ENCODE measurements around the gene U2AF2. TPM values are rescaled to one million over a fixed set of nuclear protein-coding genes. Genes with fewer than 3 reads are reported as not detected.
A peak's percentile ranks its signal among the peaks of the same experiment; 100 is the strongest.

U2AF2 gene
- total and polyA plus RNA-seq, 12 donors, result 58.9 to 243 (median 117) TPM

- WGBS, 4 donors, result 86 to 89% (median 87%) methylated on average over 9 to 20 of the region's 20 CpGs
- Histone ChIP-seq H3K36me3 (replicated peaks in 1 of 2) (peaks cover 0 to 90% of the 10 kb centered on the region in 2 donors), H3K27me3 (no peaks in the 10 kb centered on the region), H3K27ac (no peak overlapping the region), H3K4me1 (replicated peaks in 1 of 2) (peaks cover 0 to 18% of the 10 kb centered on the region in 2 donors), H3K9me3 (replicated peaks in 1 of 3) (no peaks in the 10 kb centered on the region), H3K4me3 (no peak overlapping the region)
- no peak for TF ChIP-seq POLR2A (IDR thresholded peaks at IDR 0.05)
- TF ChIP-seq, protein P1, sequence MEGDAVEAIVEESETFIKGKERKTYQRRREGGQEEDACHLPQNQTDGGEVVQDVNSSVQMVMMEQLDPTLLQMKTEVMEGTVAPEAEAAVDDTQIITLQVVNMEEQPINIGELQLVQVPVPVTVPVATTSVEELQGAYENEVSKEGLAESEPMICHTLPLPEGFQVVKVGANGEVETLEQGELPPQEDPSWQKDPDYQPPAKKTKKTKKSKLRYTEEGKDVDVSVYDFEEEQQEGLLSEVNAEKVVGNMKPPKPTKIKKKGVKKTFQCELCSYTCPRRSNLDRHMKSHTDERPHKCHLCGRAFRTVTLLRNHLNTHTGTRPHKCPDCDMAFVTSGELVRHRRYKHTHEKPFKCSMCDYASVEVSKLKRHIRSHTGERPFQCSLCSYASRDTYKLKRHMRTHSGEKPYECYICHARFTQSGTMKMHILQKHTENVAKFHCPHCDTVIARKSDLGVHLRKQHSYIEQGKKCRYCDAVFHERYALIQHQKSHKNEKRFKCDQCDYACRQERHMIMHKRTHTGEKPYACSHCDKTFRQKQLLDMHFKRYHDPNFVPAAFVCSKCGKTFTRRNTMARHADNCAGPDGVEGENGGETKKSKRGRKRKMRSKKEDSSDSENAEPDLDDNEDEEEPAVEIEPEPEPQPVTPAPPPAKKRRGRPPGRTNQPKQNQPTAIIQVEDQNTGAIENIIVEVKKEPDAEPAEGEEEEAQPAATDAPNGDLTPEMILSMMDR (IDR thresholded peaks at IDR 0.05), result no peak
- intact Hi-C loops (cut with DNase I), result no loop called here
- no peak for DNase-seq
Measured at GRCh38 chr19:55663846-55664536, 9.2 kb downstream of the U2AF2 start.

DNA sequence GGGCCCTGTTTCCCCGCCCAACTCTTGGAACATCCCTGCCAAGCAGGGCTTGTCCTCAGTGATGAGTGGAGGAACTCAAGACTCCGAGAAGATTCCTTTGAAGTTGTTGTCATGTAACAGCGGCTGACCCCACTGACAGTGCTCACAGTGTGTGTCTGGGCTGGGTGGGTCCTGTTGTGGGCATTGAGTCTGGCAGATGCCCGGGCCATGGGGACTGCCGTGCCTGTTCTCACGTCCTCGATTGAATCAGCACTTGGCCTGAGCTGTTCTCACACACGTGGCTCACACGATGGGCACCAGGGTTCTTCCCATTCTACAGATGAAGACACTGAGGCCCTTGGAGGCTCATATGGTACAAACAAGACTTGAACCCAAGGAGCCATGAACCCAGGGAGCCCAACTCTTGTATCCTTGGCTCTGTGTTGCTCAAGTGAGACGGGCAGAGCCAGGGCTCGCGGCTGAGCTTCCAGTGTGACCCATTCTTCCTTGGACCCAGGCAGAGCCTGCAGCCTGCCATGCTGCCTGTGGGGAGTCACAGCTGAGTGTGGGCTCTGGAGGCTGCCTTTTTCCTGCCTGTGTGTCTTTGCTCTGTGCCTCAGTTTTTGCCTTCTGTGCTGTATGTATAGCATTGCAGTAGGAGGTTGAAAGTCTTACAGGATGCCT lies 11.6 kb downstream of the U2AF2 start:
- intact Hi-C loops (cut with DNase I), result no loop called here
- Histone ChIP-seq H3K36me3 (replicated peaks in 1 of 2) (peaks cover 0 to 87% of the 10 kb centered on the region in 2 donors), H3K27me3 (no peaks in the 10 kb centered on the region), H3K27ac (no peak overlapping the region), H3K9me3 (replicated peaks in 1 of 3) (no peaks in the 10 kb centered on the region), H3K4me1 (replicated peaks in 1 of 2) (peaks cover 0 to 10% of the 10 kb centered on the region in 2 donors), H3K4me3 (no peak overlapping the region)
- WGBS, 4 donors, result 80 to 86% (median 84%) methylated on average over 9 to 12 of the region's 12 CpGs
- DNase-seq, result no peak
- no peak for TF ChIP-seq POLR2A (IDR thresholded peaks at IDR 0.05)
- TF ChIP-seq, protein P1 (IDR thresholded peaks at IDR 0.05), result no peak

DNA sequence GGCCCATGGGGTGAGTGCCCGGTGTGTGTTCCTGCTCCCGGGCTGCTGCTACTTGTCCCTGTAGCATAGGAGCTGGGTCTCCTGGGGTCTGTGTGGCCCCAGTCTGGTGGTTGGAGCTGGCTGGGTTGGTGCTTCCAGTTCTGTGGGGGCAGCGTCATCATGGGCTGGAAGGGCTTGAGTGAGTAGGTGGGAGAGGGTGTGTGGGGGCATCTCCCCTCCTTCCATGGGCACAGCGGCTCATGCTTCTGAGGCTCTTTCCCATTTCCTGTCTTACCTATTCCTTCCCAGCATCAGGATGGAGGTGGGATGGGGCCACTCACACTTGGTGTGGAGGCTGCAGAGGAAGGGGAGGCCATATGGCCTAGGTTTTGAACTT lies 12.2 kb downstream of the U2AF2 start:
- DNase-seq, result no peak
- Histone ChIP-seq H3K9me3 (replicated peaks in 1 of 3) (no peaks in the 10 kb centered on the region), H3K36me3 (replicated peaks in 1 of 2) (peaks cover 0 to 82% of the 10 kb centered on the region in 2 donors), H3K4me3 (no peak overlapping the region), H3K4me1 (replicated peaks in 1 of 2) (peaks cover 0 to 16% of the 10 kb centered on the region in 2 donors), H3K27ac (no peak overlapping the region), H3K27me3 (no peaks in the 10 kb centered on the region)
- intact Hi-C loops (cut with DNase I), result no loop called here
- TF ChIP-seq, protein P1 (IDR thresholded peaks at IDR 0.05), result no peak
- no peak for TF ChIP-seq POLR2A (IDR thresholded peaks at IDR 0.05)
- 50 to 92% (median 87%) methylated on average over 1 to 4 of the region's 4 CpGs for WGBS, 4 donors

DNA sequence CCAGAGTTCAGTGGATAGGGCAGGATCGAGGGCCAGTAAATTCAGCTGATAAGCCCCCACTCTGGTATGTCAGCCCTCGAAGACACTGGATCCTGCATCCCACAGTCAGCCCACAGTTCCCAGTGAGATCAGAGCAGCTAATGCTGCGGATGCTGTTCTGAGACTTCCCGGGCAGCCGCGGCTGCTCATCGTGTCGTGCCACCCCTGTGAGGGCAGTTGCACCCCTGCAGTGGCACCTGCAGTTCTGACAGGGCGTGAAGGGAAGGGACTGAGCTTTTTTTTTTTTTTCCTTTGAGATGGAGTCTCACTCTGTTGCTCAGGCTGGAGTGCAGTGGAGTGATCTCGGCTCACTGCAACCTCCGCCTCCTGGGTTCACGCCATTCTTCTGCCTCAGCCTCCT lies 12.7 kb downstream of the U2AF2 start:
- TF ChIP-seq, protein P1 (IDR thresholded peaks at IDR 0.05), result no peak
- no peak for TF ChIP-seq POLR2A (IDR thresholded peaks at IDR 0.05)
- H3K9me3 ChIP-seq (replicated peaks in 1 of 3), result no peaks in the 10 kb centered on the region
- peaks cover 0 to 78% of the 10 kb centered on the region in 2 donors for H3K36me3 ChIP-seq (replicated peaks in 1 of 2)
- no peaks in the 10 kb centered on the region for H3K27me3 ChIP-seq
- WGBS, 4 donors, result 67 to 81% (median 80%) methylated on average over 7 to 12 of the region's 12 CpGs
- H3K4me3 ChIP-seq, result no peak overlapping the region
- peaks cover 0 to 17% of the 10 kb centered on the region in 2 donors for H3K4me1 ChIP-seq (replicated peaks in 1 of 2)
- intact Hi-C loops (cut with DNase I), result no loop called here
- no peak for DNase-seq
- H3K27ac ChIP-seq, result peak overlapping the region in 1 of 5 donors; percentile 66
